Lower lobe of right lung (tissue), 2 donors: ENCODE results near the gene VAPB. TPM values are rescaled to one million over a fixed set of nuclear protein-coding genes. Genes with fewer than 3 reads are reported as not detected.

ENCODE experiments used
- ATAC-seq, 2 donors: fragments of 200-7000 bp; cut with Tn5 transposase; one replicate each; pipeline ENCODE4 v1.9.1; 2020 to 2022; ENCODE audit warnings: mild to moderate bottlenecking in 2 of 2, moderate library complexity in 2 of 2
- DNase-seq: peaks from one replicate; pipeline ENCODE4 v3.0.0-alpha.2; 2020
- H3K27ac ChIP-seq: fragments of 200-600 bp; one replicate; pipeline ENCODE4 v1.8.0; 2022
- H3K27me3 ChIP-seq: fragments of 200-600 bp; one replicate; pipeline ENCODE4 v1.8.0; 2022; ENCODE audit warnings: low read depth
- H3K36me3 ChIP-seq: fragments of 200-600 bp; one replicate; pipeline ENCODE4 v1.8.0; 2022; ENCODE audit warnings: mild to moderate bottlenecking
- H3K4me1 ChIP-seq: fragments of 200-600 bp; one replicate; pipeline ENCODE4 v1.8.0; 2022
- H3K4me3 ChIP-seq: fragments of 200-600 bp; one replicate; pipeline ENCODE4 v1.8.0; 2022; ENCODE audit warnings: mild to moderate bottlenecking
- H3K9me3 ChIP-seq: fragments of 200-600 bp; one replicate; pipeline ENCODE4 v1.8.0; 2022
- intact Hi-C: fragments of 100-400 bp; cut with DNase I; formaldehyde crosslinking; loops from one replicate; pipeline ENCODE4 v1.11.0; 2022
- total RNA-seq: library from RNA; stranded (reverse); fragmentation: NEBNext Ultra II Directional; extraction: Animal tissue kit (Norgen Biotek cat#: 25700); gene quantifications from one replicate; pipeline ENCODE4 v1.2.1, GENCODE V29; 2021
- TF ChIP-seq, protein P1 (sequence below): fragments of 200-600 bp; IDR thresholded peaks from one replicate; pipeline ENCODE4 v1.8.0; 2022; ENCODE audit warnings: antibody characterized with exemption, mild to moderate bottlenecking
- donor health status: DM: no; HTN: yes; CAD: no; lungs with severe emphysema.

VAPB gene
- total RNA-seq, 1 donor from 2014 or later: 44.5 TPM

DNA sequence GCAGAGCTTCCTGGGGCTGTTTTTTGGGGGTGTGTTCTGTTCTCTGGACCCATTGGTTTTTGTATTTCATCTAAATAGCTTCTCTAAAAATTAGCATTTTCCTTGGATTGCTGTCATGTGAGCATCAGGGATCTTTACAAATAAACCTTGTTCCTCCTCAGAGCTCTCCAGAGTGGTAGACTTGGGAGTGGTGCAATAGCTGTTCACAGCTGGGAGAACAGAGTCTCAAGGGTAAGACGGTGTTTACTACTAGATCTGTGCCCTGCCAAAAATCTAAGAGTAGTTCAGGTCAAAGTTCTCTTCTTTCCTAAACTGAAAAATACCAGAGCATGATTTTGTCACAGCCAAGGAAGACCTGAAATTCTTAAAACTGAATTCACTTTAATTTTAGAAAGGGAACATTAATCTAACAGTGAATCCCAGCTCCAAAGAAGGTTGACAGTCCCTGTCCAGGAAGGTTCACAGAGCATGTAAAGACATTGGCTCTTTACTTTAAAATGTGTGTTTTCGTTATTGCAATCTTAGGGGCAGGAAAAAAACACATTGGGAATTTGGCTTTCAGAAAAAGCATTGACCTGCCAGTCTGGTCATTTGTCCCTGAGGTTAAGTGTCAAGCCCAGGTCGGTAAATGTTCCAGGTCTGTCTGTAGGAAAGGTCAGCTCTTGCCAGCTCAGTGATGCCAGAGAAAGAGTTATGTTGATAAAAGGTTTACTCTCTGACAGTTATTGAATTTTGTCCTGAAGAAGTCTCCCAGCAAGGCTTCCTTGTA lies 43.3 kb downstream of the VAPB start:
- DNase-seq: no peak
- intact Hi-C loops: no loop called here
- no peak overlapping the region for H3K27ac ChIP-seq
- H3K4me3 ChIP-seq: no peak overlapping the region
- H3K4me1 ChIP-seq: peaks cover 12% of the 10 kb centered on the region
- TF ChIP-seq, protein P1, sequence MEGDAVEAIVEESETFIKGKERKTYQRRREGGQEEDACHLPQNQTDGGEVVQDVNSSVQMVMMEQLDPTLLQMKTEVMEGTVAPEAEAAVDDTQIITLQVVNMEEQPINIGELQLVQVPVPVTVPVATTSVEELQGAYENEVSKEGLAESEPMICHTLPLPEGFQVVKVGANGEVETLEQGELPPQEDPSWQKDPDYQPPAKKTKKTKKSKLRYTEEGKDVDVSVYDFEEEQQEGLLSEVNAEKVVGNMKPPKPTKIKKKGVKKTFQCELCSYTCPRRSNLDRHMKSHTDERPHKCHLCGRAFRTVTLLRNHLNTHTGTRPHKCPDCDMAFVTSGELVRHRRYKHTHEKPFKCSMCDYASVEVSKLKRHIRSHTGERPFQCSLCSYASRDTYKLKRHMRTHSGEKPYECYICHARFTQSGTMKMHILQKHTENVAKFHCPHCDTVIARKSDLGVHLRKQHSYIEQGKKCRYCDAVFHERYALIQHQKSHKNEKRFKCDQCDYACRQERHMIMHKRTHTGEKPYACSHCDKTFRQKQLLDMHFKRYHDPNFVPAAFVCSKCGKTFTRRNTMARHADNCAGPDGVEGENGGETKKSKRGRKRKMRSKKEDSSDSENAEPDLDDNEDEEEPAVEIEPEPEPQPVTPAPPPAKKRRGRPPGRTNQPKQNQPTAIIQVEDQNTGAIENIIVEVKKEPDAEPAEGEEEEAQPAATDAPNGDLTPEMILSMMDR: no peak
- peaks cover 10% of the 10 kb centered on the region for H3K36me3 ChIP-seq
- ATAC-seq: peak; percentile 46 to 65
- no peaks in the 10 kb centered on the region for H3K27me3 ChIP-seq
- H3K9me3 ChIP-seq: no peaks in the 10 kb centered on the region

DNA sequence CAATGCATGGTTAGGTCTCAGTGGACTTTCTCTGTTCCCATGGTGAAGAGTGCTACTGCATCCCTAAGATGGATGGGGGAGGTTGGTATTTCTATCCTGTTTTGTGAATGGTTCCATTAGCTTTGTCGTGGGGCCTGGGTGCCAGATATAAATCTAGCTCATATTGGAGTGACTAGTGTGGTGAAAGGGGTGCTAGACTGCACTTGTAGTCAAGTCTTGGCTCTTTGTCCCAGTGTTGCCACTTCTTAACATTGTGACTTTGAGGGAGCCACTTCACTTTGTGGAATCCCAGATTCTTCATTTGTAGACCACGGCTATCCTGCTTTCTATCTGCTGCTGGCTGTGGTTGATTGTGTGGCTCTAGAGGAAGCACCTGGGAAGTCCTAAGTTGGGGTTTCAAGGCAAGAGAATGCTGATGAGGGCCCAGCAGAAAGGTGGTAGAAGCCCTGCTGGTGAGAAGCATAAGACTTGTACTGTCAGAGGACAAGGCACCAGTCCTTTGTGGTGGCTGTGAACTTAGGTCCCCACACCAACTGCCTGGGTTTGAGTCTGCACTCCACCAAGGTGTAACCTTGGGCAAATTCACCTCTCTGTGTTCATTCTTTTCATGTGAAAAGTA lies 44.1 kb downstream of the VAPB start:
- no peak for ATAC-seq
- no peak overlapping the region for H3K27ac ChIP-seq

DNA sequence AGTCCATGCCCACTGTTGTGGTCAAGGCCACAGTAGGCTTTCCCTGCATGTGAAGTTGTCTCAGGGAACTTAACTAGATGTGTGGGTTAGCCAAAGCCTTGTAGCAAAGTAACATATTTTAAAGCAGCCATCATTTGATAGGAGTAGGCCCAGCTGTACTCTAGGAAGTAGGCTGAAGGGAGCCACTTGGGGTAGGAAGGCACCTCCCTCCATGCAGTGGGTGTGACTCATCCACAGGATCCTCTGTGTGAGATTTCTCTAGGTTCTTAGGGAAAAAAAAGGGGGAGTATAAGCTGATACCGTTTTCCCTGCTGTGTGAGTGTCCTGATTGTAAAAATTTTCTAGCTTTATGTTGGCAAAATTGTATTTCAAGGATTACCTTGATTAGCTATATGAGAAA lies 44.7 kb downstream of the VAPB start:
- no peak for DNase-seq
- H3K4me3 ChIP-seq: no peak overlapping the region
- no peak overlapping the region for H3K27ac ChIP-seq
- intact Hi-C loops: no loop called here
- peaks cover 17% of the 10 kb centered on the region for H3K36me3 ChIP-seq
- H3K4me1 ChIP-seq: peaks cover 12% of the 10 kb centered on the region
- ATAC-seq: peak in 1 of 2 donors; percentile 65
- H3K9me3 ChIP-seq: no peaks in the 10 kb centered on the region
- no peaks in the 10 kb centered on the region for H3K27me3 ChIP-seq
- TF ChIP-seq, protein P1: no peak

More for the DNA sequence above, 44.1 kb downstream of the VAPB start:
- intact Hi-C loops: no loop called here
- no peak overlapping the region for H3K4me3 ChIP-seq
- no peaks in the 10 kb centered on the region for H3K27me3 ChIP-seq
- H3K9me3 ChIP-seq: no peaks in the 10 kb centered on the region
- H3K4me1 ChIP-seq: peaks cover 12% of the 10 kb centered on the region
- H3K36me3 ChIP-seq: peaks cover 13% of the 10 kb centered on the region
- TF ChIP-seq, protein P1: no peak
- no peak for DNase-seq

DNA sequence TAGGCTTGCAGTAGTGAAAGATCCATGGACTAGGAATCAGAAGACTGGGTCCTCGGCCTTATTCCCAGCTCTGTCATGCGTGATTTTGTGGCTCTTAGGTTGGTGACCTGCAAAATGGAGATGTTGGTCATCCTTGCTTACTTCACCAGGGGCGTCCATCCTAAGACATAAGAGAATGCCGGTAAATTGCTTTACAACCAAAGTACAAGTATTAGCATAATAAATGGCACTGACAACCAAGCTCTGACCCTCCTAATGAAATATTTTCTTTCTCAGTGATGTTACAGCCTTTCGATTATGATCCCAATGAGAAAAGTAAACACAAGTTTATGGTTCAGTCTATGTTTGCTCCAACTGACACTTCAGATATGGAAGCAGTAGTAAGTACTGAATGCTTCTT lies 45.3 kb downstream of the VAPB start:
- ATAC-seq: no peak
- peaks cover 17% of the 10 kb centered on the region for H3K36me3 ChIP-seq

DNA sequence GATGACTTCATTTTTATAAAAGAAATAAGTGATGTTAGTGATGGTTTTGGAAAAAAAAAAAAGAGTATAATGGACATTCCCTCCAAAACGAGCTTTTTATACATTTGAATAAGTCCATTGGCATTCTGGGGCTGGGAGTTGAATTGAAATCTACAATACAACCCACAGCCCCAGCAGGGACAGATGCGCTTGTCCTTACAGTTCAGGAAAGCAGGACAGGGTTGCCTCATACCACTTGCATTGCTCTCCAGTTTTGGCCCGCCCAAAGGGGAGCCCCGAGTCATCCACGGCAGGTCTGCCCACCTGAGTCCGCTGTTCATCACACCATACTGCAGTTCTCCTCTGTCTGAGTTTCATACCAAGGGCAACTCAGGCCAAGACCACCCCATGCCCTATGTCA lies 46.2 kb downstream of the VAPB start:
- ATAC-seq (no peak), DNase-seq (no peak)
- intact Hi-C loops: no loop called here
- TF ChIP-seq, protein P1: no peak
- Histone ChIP-seq H3K9me3 (no peaks in the 10 kb centered on the region), H3K36me3 (peaks cover 13% of the 10 kb centered on the region), H3K4me1 (peaks cover 12% of the 10 kb centered on the region), H3K4me3 (no peak overlapping the region), H3K27ac (no peak overlapping the region), H3K27me3 (no peaks in the 10 kb centered on the region)

More for the DNA sequence above, 45.3 kb downstream of the VAPB start:
- intact Hi-C loops: no loop called here
- no peak for DNase-seq
- no peaks in the 10 kb centered on the region for H3K9me3 ChIP-seq
- no peak overlapping the region for H3K27ac ChIP-seq
- TF ChIP-seq, protein P1: no peak
- H3K4me3 ChIP-seq: no peak overlapping the region
- no peaks in the 10 kb centered on the region for H3K27me3 ChIP-seq
- peaks cover 12% of the 10 kb centered on the region for H3K4me1 ChIP-seq
